Measurements from ENCODE around the gene TRMT2A.

TRMT2A gene

DNA sequence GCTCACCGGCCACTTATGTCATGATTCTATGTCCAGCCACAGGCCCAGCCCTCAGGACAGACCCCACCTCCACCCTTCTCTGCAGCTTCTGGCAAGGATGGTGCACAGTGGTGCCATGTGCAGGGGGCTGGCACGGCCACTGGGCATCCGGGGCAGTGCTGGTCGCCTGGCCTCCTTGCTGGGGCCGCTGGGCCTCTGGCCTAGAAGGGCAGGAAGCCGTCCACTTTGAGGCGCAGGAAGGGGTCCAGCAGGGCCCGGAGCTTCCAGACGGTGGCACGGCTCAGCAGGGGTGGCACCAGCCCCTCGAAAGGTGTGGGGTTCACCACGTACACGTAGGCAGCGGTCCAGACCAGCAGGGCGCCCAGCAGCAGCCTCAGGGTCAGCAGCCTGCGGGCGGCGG lies 31.4 kb upstream of the TRMT2A start:
- DNase-seq (ENCODE audit: low read depth), result no peak

DNA sequence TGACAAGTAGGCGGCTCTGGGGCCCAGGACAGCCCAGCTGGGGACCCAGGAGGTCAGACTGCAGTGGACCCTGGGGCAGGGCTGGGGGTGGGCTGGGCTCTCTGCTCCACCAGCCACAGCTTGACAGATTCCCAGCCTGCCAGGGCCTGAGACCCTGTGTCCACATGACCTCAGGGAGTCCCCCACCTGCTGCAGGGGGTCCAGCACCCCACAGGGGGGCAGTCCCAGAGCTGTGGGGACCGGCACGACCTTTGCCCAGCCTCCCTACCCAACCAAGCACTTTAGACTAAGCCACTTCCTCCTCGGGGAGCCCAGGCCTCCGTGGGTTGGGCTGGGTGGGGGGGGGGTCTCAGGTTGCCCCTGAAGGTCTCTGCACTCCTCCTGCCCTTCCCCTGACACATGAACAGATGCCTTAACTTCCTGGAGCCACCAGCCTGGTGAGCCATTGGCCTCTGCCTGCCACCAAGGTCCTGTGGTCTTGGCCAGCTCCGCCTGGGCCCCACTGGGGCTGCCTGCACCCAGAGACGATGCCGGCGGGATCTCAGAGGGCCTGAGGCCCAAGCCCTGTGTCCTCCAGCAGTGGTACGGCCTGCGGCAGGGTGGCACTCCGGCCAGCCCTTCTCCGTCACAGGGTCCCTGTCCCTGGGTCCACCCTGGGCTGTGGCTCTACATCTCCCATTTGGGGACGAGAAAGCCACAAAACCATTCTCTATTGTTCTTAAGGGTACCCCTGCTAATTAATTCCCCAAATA lies 30.4 kb upstream of the TRMT2A start:
- no peak for DNase-seq (ENCODE audit: low read depth)

DNA sequence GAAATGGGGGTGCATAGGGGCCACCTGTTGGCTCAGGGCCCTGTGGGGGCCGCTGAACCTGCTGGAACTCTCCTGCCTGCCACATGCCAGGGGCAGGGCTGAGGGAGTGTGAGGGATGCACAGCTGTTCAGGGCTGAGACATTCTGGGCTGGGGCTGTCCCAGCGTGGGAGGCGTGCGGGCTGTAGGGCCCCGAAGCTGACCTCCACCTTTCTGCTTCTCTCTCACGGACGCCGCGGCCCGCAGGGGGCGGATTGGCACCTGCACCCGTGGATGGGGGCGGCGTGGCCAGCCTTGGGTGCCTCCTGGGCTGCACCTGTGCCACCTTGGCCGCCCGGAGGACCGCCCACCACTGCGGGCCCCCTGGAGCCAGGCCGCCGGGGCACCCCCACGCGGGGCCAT lies 29.8 kb upstream of the TRMT2A start:
- no peak for DNase-seq (ENCODE audit: low read depth)

DNA sequence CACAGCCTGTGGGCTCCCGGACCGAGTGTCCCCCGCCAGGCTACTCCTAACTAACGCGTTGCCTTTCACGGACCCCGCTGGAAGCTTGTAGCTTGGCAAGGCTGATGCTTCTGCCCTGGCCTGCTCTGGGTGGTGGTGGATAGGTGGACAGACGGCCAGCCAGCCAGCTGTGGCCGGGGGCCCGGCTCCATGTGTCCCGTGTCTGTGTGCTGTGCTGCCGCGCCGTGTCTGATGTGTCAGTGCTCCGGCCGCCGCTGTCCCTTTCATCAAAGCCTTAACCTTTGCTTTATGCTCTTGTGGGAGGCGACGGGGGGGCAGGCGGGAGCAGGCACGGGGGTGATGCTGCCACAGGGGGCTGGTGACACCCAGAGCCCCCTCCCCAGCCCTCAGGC lies 28.8 kb upstream of the TRMT2A start:
- DNase-seq (ENCODE audit: low read depth), result no peak

DNA sequence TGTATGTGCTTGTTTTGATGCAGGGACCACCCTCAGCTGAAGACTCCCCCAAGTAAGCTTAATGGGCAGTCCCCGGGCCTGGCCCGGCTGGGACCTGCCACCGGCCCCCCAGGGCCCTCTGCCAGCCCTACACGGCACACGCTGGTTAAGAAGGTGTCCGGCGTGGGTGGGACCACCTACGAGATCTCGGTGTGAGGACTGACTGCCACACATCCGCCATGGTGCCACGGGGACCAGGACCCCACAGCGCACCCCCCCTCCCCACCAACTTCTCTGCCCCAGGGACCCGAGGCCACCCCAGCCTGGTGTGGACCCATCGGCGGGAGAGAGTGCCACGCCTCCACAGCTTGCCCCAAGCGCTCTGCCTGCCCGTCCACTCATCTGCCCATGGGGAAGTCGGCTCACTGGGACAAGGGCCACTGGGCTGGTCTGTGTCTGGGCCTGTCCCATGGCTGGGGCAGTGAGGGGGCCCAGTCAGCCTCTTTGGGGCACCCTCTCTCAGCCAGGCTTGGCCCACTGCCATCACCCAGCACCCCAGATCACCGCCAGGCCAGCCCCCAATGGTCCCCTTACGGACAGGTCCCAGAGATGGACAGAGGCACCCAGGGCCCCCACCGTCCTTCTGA lies 28.3 kb upstream of the TRMT2A start:
- no peak for DNase-seq (ENCODE audit: low read depth)

DNA sequence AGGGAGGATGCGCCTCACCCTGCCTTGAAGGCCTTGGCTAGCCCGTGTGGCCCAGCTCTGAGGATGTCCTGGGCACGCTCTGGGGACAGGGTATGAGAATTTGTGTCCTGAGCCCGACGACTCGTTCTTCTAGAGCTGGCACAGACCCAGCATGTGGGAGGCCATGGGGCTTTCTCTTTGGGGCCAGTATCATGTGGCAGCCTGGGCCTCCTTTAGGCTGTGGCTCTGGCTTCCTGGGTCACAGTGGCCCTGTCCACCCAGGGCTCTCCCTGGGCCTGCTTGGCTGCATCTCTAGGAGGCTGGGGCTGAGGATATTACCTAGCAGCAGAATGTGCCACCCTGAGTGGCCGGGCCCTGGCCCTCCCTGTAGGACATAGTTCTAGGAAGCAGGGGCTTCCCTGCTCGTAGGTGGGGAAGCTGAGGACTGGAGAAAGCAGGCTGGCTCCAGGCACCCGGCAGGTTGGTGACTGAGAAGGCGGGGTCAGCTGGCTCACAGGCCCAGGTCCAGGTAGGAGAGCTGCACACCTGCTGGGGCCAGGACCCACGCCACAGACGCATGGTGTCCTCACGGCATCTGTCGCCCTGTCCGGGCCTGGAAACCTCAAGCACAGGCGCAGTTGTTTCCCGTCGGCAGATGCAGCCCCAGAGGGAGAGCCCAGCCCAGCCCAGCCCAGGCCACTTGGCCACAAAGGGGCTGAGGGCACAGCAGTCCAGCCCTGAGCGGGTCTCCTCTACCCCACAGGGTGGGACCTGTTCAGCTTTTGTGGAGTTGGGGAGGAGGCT lies 27.0 kb upstream of the TRMT2A start:
- DNase-seq (ENCODE audit: low read depth), result no peak

DNA sequence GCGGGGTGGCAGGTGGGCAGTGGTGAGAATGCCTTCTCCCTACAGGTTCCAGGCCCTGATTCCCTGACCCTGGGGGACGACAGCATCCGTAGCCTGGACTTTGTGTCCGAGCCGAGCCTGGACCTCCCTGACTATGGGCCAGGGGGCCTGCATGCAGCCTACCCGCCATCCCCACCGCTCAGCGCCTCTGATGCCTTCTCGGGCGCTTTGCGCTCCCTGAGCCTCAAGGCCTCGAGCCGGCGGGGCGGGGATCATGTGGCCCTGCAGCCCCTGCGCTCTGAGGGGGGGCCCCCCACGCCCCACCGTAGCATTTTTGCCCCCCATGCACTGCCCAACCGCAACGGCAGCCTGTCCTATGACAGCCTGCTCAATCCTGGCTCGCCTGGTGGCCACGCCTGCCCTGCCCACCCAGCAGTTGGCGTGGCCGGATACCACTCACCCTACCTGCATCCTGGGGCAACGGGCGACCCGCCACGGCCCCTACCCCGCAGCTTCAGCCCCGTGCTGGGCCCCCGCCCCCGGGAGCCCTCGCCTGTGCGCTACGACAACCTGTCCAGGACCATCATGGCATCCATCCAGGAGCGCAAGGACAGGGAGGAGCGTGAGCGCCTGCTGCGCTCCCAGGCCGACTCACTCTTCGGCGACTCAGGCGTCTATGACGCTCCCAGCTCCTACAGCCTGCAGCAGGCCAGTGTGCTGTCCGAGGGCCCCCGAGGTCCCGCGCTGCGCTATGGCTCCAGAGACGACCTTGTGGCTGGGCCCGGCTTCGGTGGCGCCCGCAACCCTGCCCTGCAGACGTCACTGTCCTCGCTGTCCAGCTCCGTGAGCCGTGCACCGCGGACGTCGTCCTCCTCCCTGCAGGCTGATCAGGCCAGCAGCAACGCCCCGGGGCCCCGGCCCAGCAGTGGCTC lies 25.9 kb upstream of the TRMT2A start:
- DNase-seq (ENCODE audit: low read depth), result no peak

DNA sequence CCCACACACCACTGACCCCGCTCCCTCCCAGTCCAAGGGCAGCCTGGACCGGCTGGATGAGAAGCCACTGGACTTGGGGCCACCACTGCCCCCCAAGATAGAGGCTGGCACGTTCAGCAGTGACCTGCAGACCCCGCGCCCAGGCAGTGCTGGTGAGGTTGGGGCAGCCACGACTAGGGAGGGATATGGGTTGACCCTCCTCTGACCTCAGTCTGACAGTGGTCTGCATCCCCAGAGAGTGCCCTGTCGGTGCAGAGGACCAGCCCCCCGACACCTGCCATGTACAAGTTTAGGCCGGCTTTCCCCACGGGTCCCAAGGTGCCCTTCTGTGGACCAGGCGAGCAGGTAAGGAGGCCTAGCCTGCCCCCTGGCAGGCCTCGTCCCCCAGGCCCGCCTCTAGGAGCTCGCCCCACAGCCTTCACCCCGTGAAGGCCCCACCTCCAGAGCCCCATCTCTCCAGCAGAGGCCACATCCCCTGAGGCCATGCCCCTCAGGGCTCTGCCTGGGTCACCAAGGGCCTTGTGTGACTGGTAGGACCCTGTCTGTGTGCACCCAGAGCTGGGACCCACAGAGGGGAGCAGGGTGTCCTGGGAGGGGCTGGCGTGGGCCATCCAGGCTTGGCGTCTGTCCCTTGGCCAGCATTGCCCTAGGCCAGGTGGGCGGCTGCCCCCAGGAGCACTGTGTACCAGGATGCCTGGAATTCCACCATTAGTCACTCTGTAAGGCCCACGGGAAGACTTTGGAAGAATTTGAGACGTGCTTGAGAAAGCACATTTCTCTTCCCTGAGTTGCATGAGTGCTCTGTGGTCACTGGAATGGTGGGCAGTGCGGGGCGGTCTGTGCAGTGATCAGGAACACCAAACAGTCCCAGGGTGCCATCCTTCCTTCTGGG lies 24.4 kb upstream of the TRMT2A start:
- DNase-seq (ENCODE audit: low read depth), result no peak

DNA sequence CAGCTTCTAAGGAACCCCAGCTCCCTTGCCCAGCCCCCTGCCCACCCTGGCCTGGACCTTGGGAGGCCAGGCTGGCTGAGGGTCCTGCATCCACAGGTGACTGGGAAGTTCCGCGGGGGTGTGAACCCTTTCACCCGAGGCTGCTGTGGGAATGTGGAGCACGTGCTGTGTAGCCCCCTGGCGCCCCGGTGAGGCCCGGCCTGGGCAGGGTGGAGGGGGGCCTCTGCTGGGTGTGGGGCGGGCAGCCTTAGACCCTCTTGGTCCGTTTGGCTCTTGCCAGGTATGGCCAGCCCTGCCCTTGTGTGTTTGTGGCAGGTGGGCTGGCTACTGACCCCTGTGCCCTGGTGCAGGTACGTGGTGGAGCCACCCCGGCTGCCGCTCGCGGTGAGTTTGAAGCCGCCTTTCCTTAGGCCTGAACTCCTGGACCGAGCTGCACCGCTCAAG lies 23.5 kb upstream of the TRMT2A start:
- no peak for DNase-seq (ENCODE audit: low read depth)

DNA sequence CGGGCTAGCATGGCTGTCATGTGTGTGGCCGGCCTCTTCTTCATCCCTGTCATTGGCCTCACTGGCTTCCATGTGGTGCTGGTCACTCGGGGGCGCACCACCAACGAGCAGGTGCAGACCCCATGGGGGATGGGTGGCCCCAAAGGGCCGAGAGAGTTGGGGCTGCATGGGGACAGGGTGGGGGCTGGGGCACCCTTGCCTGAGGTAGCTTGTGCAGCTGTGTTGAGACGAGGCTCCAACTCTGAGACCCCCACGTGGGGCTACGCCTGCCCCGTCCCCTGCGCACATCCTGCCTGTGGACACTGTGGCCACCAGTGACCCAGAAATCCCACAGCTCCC lies 23.1 kb upstream of the TRMT2A start:
- DNase-seq (ENCODE audit: low read depth), result no peak

DNA sequence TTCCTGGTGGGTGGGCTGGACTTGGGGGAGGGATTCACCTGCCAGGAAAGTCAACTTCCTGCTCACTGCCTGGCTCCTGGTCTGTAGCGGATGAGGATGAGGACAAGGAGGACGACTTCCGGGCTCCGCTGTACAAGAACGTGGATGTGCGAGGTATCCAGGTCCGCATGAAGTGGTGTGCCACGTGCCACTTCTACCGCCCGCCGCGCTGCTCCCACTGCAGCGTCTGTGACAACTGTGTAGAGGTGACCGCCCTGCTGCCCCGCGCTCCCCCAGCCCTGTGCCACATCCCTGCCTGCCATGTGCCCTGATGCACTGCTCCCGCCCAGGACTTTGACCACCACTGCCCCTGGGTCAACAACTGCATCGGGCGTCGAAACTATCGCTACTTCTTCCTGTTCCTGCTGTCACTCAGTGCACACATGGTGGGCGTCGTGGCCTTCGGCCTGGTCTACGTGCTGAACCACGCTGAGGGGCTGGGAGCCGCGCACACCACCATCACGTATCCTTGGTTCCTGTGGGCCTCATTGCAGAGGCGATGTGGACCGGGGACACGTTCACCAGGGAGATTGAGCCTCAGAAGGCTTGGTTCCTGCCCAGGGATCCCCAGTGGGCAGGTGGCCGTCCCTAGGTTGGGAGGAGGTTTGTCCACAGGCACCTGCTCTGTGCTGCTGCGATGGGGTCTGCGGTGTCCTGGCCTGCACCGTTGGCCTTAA lies 22.5 kb upstream of the TRMT2A start:
- DNase-seq (ENCODE audit: low read depth), result no peak

DNA sequence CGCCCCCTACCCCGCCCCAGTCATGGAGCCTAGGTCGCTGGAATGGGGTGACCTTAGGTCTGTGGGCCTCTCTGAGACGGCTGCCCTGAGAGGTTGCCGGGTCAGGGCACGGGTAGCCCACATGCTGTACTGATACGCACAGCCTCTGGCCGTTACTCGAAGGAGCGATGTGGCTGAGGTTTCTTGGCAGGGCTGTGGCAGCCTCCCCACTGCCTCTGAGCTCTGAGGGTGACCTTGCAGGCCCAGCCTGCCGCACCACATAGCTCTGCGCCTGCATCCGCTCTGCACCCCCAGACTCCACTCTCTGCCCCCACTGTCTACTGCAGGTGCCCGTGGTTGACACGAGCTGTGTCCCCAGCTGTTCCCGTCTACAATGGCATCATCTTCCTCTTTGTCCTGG lies 21.8 kb upstream of the TRMT2A start:
- DNase-seq (ENCODE audit: low read depth), result no peak

DNA sequence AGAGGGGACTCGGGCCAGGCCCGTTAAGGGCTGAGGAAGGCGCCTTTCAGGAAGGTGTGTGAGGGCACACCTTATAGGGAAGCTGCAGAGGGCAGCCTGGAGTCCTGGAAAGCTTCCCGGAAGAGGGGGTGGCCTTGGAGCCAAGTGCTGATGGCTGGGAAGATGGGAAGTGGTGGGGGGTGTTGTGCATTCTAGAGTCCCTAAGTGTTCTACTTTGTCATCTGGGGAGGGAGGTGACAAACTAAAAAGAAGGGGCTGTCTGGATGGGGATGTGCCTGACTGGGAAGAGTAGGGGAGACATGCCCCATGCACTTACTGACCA lies 21.4 kb upstream of the TRMT2A start:
- DNase-seq (ENCODE audit: low read depth), result no peak

DNA sequence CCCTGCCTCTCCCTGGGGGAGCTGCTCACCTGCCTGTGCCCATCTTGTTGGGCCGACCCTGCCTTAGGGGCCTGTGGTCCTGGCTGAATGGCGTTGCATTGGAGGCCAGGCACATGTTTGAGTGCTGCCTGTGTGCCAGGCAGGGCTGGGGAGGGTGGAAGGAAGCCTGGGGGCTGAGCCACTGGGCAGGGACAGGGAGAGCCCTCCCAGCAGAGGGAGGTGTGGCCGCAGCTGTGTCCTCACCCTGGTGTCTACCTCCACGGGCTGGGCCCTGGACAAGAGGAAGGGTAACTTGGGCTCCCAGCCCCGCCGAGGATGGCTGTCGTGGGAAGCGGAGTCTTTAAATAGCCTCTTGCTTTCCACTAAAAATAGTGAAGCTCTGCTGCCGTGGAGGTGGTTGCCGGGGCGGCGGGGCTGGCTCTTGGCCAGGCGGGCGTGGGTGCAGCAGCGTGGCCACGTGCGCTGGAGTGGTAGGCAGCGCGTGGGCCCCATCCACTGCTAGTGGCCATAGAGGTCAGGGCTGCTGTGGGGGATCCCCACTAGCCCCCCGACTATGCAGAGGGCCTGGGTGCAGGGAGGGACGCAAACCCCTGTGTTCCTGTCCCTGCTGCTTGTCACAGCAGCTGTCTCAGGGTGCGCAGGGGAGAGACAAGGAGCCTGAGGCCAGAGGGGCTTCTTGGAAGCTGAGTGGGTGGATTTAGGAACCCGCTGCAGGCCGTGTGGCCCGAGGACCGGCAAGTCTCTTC lies 20.8 kb upstream of the TRMT2A start:
- no peak for DNase-seq (ENCODE audit: low read depth)

DNA sequence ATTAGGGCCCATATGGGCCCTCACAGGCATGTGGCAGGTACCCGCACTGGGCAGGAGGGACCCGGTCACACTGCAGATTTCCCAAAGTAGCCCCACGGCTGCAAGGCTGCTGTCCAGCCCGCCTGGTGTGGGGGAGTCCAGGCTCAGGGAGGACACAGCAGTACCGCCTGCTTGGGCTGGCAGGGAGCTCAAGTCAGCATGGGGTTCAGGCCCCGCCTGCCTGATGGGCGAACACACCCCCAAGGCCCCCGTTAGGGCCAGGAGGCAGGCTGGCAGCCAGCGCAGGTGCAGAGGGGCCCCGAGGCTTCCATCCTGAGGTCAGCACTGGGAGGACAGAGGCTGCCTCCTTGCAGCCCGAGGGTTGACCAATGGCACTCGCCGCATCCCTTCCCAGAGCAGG lies 20.1 kb upstream of the TRMT2A start:
- DNase-seq (ENCODE audit: low read depth), result no peak

DNA sequence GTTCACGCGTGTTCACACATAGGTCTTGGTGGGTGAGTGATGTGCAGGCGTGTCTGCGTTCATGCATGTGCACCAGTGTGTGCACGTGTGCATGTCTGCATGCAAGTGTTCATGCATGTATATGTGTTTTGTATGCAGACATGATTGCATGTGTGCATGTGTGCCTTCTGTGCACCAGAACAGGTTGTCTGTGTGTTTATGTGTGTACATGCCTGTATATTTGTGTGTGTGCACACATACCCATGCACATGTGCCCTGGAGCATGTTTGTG lies 19.5 kb upstream of the TRMT2A start:
- DNase-seq (ENCODE audit: low read depth), result no peak

DNA sequence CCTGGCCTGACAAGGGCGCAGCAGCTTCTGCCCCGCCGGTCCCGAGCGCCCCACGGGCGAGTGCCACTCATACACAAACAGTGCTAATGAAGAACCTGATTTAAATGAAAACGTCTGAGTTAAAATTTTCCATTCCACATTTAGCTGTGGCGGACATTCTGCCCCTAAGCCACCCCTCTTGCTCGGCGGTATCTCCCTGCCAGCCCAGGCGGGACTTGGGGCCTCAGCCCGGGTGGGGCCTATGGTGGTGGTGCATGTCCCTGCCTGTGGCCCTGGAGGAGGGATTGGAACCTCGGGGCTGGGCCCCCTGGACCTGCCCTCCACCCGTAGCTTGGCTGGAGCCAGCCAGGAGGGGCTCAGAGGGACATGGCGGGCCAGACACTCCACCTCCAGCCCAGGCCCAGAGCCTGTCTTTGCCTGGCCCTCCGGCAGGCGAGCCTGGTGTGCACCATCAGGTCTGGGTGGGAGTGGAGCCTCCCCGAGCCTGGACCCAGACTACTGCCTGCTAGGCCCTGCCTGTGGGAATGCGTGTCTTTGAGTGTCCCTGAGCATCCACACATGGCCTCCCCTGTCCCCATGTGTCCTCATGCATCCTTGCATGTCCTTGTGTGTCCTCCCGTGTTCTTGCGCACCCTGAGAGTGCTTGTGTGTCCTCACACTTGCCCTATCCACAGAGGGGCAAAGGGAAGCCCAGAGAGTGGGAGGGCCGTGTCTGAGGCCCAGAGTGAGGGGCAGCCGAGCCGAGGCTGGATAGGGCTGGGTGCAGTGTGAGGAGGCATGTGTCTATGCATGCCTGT lies 19.0 kb upstream of the TRMT2A start:
- DNase-seq (ENCODE audit: low read depth), result no peak

DNA sequence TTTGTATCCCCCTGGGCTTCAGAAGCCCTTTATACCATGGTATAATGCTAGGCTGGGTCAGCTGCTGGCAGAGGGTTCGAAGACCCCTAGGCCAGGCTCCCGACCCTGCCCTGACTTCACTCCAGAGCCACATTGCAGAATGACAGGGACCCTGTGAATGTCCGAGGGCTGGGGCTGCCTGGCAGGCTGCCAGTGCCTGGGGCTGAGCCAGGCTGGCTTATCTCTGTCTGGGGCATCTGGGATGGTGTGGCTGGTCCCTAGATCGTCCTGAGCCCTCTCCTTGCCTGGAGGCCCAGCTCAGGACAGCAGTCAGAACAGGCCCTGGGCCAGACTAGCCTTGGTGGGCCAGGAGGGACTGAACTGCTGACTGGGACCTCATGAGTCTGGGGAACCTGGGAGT lies 18.2 kb upstream of the TRMT2A start:
- no peak for DNase-seq (ENCODE audit: low read depth)

DNA sequence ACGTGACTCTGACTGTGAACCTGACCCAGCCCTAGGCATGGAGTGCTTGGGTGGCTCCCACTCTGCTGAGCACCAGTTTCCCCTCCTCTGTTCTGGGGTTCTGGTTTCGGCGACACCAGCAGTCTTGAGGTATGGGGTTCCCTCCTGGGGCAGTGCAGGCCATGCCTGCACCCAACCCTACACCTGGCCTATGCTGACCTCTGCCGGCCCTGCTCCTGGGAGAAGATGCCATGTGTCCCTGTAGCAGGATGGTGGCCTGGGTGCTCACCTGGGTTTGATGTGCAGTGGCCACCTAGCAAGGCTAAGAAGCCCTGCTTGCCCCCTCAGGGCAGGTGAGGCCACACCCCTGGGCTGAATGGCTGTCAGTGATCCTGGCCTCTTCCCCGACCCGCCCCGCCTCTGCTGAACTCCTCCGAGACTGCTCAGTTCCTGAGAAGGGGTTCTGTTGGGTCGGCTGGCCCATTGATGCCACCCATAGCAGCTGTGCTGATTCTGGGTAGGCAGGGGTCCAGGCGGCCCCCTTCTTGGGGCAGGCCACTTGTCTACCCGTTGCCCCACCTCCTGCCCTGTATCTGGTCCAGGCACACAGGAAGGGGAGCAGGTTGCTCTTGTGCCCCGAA lies 17.0 kb upstream of the TRMT2A start:
- DNase-seq (ENCODE audit: low read depth), result no peak

Data from activated gamma-delta T cell treated with anti-CD3 and anti-CD28 coated beads, Interleukin-2, amount 50 U/mL, for 16 hours (primary cell).